Stimulated activated CD4-positive, alpha-beta T cell treated with anti-CD3 and anti-CD28 coated beads, Interleukin-15, amount 100 ng/mL, for 1 hour (primary cell): ENCODE data around the gene PREB.

Source experiments
- DNase-seq, 2 donors: peaks; one replicate each; pipeline ENCODE4 v3.0.0-alpha.2; 2020; ENCODE audit warnings: low read depth in 1 of 2, low spot score in 1 of 2

Gene PREB

GRCh38 chr2:27152796-27153464 lies 18.5 kb upstream of the PREB start:
- no peak for DNase-seq

GRCh38 chr2:27152102-27152795 lies 17.8 kb upstream of the PREB start:
- DNase-seq = no peak

- DNase-seq = no peak
These were observed 16.3 kb upstream of the PREB start for GRCh38 chr2:27150639-27151230.

- DNase-seq = no peak
These were observed 15.4 kb upstream of the PREB start for GRCh38 chr2:27149570-27150405.

- DNase-seq = no peak
These were observed 14.5 kb upstream of the PREB start, which contains the start of gene TCF23 for GRCh38 chr2:27148801-27149439. Gene TCF23 (plus strand): TSS chr2:27149004. CDS start chr2:27149134, 130 bp downstream.

- no peak for DNase-seq
These were observed 13.5 kb upstream of the PREB start for GRCh38 chr2:27147935-27148334.

GRCh38 chr2:27145682-27146081 lies 11.2 kb upstream of the PREB start:
- DNase-seq = no peak

GRCh38 chr2:27143285-27143684 lies 8.8 kb upstream of the PREB start:
- DNase-seq = no peak

- no peak for DNase-seq
These were observed 4.9 kb upstream of the PREB start, which contains the start of gene PRR30 for GRCh38 chr2:27139310-27139709. Gene PRR30 (minus strand): TSS chr2:27139410. CDS start chr2:27138329, 1,081 bp downstream.

GRCh38 chr2:27138111-27138510 lies 3.7 kb upstream of the PREB start:
- no peak for DNase-seq

GRCh38 chr2:27137322-27137935 lies 3.0 kb upstream of the PREB start:
- DNase-seq = no peak

GRCh38 chr2:27136751-27137150 lies 2.3 kb upstream of the PREB start:
- DNase-seq = no peak

GRCh38 chr2:27135478-27135955 lies 1.1 kb upstream of the PREB start:
- no peak for DNase-seq

- no peak for DNase-seq
These were observed 493 bp upstream of the PREB start for GRCh38 chr2:27134781-27135477.

GRCh38 chr2:27133195-27133875 lies 1.1 kb downstream of the PREB start:
- DNase-seq = no peak

- no peak for DNase-seq
These were observed 3.0 kb downstream of the PREB start for GRCh38 chr2:27131429-27131828.

GRCh38 chr2:27130396-27130795 lies 4.0 kb downstream of the PREB start:
- DNase-seq = no peak

- no peak for DNase-seq
These were observed 5.5 kb downstream of the PREB start for GRCh38 chr2:27128668-27129571.
